Measurements from ENCODE around the gene HSD17B11. TPM values are rescaled to one million over a fixed set of nuclear protein-coding genes. Genes with fewer than 3 reads are reported as not detected.
"Not testable (repeated sequence)": the region's sequence is repeated elsewhere in the genome, so short reads cannot be mapped to it uniquely, and the experiment has no call there.

HSD17B11 gene
- total and polyA plus RNA-seq, 2 experiments from 2014 or later = 76.0 to 171 TPM

DNA sequence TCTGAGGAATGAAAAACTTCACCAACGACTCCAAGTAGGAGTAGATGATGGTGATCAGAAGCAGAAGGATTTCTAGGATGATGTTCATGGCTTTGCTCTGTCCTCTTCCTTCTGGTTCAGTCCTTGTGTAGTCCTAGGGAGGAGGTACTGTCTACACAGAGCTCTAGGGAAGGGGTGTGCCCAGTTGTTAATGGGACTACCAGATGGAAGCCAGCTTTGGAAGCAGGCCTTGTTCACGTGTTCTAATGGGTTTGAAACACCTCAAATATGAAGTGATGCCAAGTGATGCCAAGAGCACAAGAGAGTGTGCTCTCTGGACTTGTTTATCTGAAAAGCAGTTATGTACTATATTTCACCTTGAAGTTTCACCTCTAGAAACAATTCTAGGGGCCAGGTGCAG is 68.2 kb downstream of the HSD17B11 start, which contains the start of gene HSD17B13:
HSD17B13 (minus strand) TSS at position 129 of the 400 bp plus-strand sequence; CDS start at position 88, 41 bp downstream.
- no peaks in the 10 kb centered on the region for H3K27me3 ChIP-seq
- no peaks in the 10 kb centered on the region for H4K20me1 ChIP-seq (ENCODE audit: insufficient read depth, poor library complexity, severe bottlenecking)
- no peak for TF ChIP-seq EZH2 (IDR thresholded peaks at IDR 0.05; ENCODE audit: borderline replicate concordance)
- TF ChIP-seq CTCF (IDR thresholded peaks at IDR 0.05; ENCODE audit: poor library complexity) = no peak
- no peak for TF ChIP-seq EZH2phosphoT487 (IDR thresholded peaks at IDR 0.05; ENCODE audit: low read depth, severe bottlenecking, unreplicated experiment)
- H3K79me2 ChIP-seq = no peaks in the 10 kb centered on the region
- no peaks in the 10 kb centered on the region for H3K4me1 ChIP-seq (ENCODE audit: insufficient read depth)
- peak within 1 kb of the TSS; percentile 33 for H3K27ac ChIP-seq
- no peaks in the 10 kb centered on the region for H3K9me2 ChIP-seq (replicated peaks; ENCODE audit: insufficient read depth)
- H3K9me3 ChIP-seq (ENCODE audit: low read depth) = no peaks in the 10 kb centered on the region
- H2AFZ ChIP-seq = no peak within 1 kb of the TSS
- 78% methylated on average over 2 of the region's 2 CpGs for WGBS (ENCODE audit: low lambda C conversion rate, missing lambda C conversion rate)
- DNase-seq (ENCODE audit: low spot score) = no peak
- H3K4me3 ChIP-seq = no peak within 1 kb of the TSS
- no peaks in the 10 kb centered on the region for H3K36me3 ChIP-seq (replicated peaks; ENCODE audit: insufficient read depth, low read depth)
- H3K4me2 ChIP-seq = peak within 1 kb of the TSS; percentile 24

- Histone ChIP-seq H3K4me1 (ENCODE audit: insufficient read depth) (no peaks in the 10 kb centered on the region), H3K27me3 (no peaks in the 10 kb centered on the region), H4K20me1 (ENCODE audit: insufficient read depth, poor library complexity, severe bottlenecking) (no peaks in the 10 kb centered on the region), H3K36me3 (replicated peaks; ENCODE audit: insufficient read depth, low read depth) (no peaks in the 10 kb centered on the region), H3K4me2 (peak overlapping the region; percentile 24), H3K79me2 (no peaks in the 10 kb centered on the region), H2AFZ (no peak overlapping the region), H3K4me3 (no peak overlapping the region), H3K27ac (peak overlapping the region; percentile 33), H3K9me3 (ENCODE audit: low read depth) (no peaks in the 10 kb centered on the region), H3K9me2 (replicated peaks; ENCODE audit: insufficient read depth) (no peaks in the 10 kb centered on the region)
- 48% methylated on average over 5 of the region's 5 CpGs for WGBS (ENCODE audit: low lambda C conversion rate, missing lambda C conversion rate)
- TF ChIP-seq EZH2phosphoT487 (IDR thresholded peaks at IDR 0.05; ENCODE audit: low read depth, severe bottlenecking, unreplicated experiment) (no peak), CTCF (IDR thresholded peaks at IDR 0.05; ENCODE audit: poor library complexity) (no peak), EZH2 (IDR thresholded peaks at IDR 0.05; ENCODE audit: borderline replicate concordance) (no peak)
- no peak for DNase-seq (ENCODE audit: low spot score)
Measured at GRCh38 chr4:87321888-87322287, 69.1 kb downstream of the HSD17B11 start.

DNA sequence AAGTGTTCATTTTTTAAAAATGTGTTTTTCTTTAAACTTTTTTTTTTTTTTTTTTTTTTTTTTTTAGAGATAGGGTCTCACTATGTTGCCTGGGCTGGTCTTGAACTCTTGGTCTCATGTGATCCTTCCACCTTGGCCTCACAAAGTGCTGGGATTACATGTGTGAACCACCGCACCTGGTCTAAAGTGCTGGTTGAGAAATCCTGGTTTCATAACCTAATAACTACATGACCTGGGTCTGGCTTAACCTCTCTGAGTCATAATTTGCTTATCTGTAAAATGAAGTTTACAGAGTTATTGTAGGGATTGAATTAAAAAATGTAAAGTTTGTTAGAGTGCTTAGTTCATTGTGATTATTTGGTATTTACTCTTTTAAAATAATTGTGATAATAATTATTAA is 73.5 kb downstream of the HSD17B11 start:
- WGBS (ENCODE audit: low lambda C conversion rate, missing lambda C conversion rate) = 61% methylated on average over 1 of the region's 1 CpG
- no peaks in the 10 kb centered on the region for H3K36me3 ChIP-seq (replicated peaks; ENCODE audit: insufficient read depth, low read depth)
- H3K4me2 ChIP-seq = no peak overlapping the region
- no peaks in the 10 kb centered on the region for H3K9me3 ChIP-seq (ENCODE audit: low read depth)
- no peaks in the 10 kb centered on the region for H3K79me2 ChIP-seq
- TF ChIP-seq CTCF (IDR thresholded peaks at IDR 0.05; ENCODE audit: poor library complexity) (no peak), EZH2phosphoT487 (IDR thresholded peaks at IDR 0.05; ENCODE audit: low read depth, severe bottlenecking, unreplicated experiment) (no peak), EZH2 (IDR thresholded peaks at IDR 0.05; ENCODE audit: borderline replicate concordance) (no peak)
- no peaks in the 10 kb centered on the region for H3K27me3 ChIP-seq
- H3K4me1 ChIP-seq (ENCODE audit: insufficient read depth) = no peaks in the 10 kb centered on the region
- peak; percentile 46 for DNase-seq (ENCODE audit: low spot score)
- no peaks in the 10 kb centered on the region for H3K9me2 ChIP-seq (replicated peaks; ENCODE audit: insufficient read depth)
- no peak overlapping the region for H3K4me3 ChIP-seq
- H3K27ac ChIP-seq = no peak overlapping the region
- H2AFZ ChIP-seq = no peak overlapping the region
- no peaks in the 10 kb centered on the region for H4K20me1 ChIP-seq (ENCODE audit: insufficient read depth, poor library complexity, severe bottlenecking)

DNA sequence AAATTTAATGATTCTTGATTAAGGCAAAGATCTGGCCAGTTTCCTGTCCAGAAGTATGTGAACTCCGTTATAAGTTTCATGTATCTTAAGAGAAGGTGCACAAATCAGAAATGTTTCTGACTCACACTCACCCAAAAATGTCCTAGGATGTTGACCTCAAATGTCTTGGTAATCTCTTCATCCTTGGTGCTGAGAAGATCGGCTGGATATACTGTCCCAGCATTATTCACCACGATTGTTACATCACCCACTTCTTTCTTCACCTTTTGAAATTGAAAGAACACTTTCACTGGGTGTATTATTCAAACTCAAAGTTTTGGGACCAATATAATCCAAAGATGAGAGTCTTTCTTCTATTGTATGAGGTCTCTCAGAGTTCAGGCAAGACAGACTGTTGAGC is 74.0 kb downstream of the HSD17B11 start:
- Histone ChIP-seq H3K9me2 (replicated peaks; ENCODE audit: insufficient read depth) (no peaks in the 10 kb centered on the region), H3K27me3 (no peaks in the 10 kb centered on the region), H3K27ac (no peak overlapping the region), H3K4me2 (no peak overlapping the region), H3K4me1 (ENCODE audit: insufficient read depth) (no peaks in the 10 kb centered on the region), H2AFZ (no peak overlapping the region), H3K79me2 (no peaks in the 10 kb centered on the region), H4K20me1 (ENCODE audit: insufficient read depth, poor library complexity, severe bottlenecking) (no peaks in the 10 kb centered on the region), H3K36me3 (replicated peaks; ENCODE audit: insufficient read depth, low read depth) (no peaks in the 10 kb centered on the region), H3K9me3 (ENCODE audit: low read depth) (no peaks in the 10 kb centered on the region), H3K4me3 (no peak overlapping the region)
- no peak for DNase-seq (ENCODE audit: low spot score)
- TF ChIP-seq EZH2 (IDR thresholded peaks at IDR 0.05; ENCODE audit: borderline replicate concordance) (no peak), EZH2phosphoT487 (IDR thresholded peaks at IDR 0.05; ENCODE audit: low read depth, severe bottlenecking, unreplicated experiment) (no peak), CTCF (IDR thresholded peaks at IDR 0.05; ENCODE audit: poor library complexity) (no peak)
- WGBS (ENCODE audit: low lambda C conversion rate, missing lambda C conversion rate) = 86% methylated on average over 3 of the region's 3 CpGs

- not testable (repeated sequence) for H3K36me3 ChIP-seq (replicated peaks; ENCODE audit: insufficient read depth, low read depth); H4K20me1 ChIP-seq (ENCODE audit: insufficient read depth, poor library complexity, severe bottlenecking); H3K79me2 ChIP-seq; DNase-seq (ENCODE audit: low spot score); H3K4me3 ChIP-seq; H3K27me3 ChIP-seq; H3K27ac ChIP-seq; H3K9me3 ChIP-seq (ENCODE audit: low read depth); H3K9me2 ChIP-seq (replicated peaks; ENCODE audit: insufficient read depth); H2AFZ ChIP-seq; H3K4me1 ChIP-seq (ENCODE audit: insufficient read depth); H3K4me2 ChIP-seq
- 75% methylated on average over 4 of the region's 4 CpGs for WGBS (ENCODE audit: low lambda C conversion rate, missing lambda C conversion rate)
Measured at GRCh38 chr4:87315000-87315399, 76.0 kb downstream of the HSD17B11 start.

Measured in hepatocyte (in vitro differentiated cells).